ENCODE results near the gene RSPO3.

RSPO3 gene

DNA sequence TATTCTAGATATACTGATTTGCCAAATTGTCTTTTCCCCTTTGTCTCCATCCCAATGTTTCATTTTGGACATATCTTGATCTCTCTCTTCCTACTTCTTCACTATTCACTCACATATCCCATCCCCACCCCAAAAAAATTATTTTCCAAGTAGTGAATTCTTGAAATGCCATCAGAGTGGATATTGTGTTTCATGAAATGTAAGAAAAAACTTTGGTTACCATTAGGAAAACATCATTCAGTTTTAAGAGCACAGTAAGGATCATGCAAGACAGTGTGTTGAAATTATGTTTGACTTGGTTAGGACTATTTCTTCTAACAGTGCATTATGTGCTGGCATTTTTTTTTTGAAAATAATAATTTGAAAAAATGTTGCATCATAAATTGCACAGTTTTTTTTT is 5.7 kb downstream of the RSPO3 start:
- no peaks in the 10 kb centered on the region for H3K9me2 ChIP-seq (ENCODE audit: low read depth, low read length)
- no peaks in the 10 kb centered on the region for H3K79me2 ChIP-seq (ENCODE audit: insufficient read depth, low read length)
- H3K27ac ChIP-seq (ENCODE audit: low read depth, low read length, poor library complexity, severe bottlenecking): no peak overlapping the region
- H3K4me2 ChIP-seq (ENCODE audit: low read length): no peak overlapping the region
- no peaks in the 10 kb centered on the region for H3K9me3 ChIP-seq (ENCODE audit: low read length)
- no peaks in the 10 kb centered on the region for H3F3A ChIP-seq (ENCODE audit: insufficient read depth, low read length)
- H3K27me3 ChIP-seq (ENCODE audit: insufficient read depth, low read length): no peaks in the 10 kb centered on the region
- no peak overlapping the region for H3K4me3 ChIP-seq (ENCODE audit: low read depth, low read length, poor library complexity, severe bottlenecking)
- TF ChIP-seq, protein P1, sequence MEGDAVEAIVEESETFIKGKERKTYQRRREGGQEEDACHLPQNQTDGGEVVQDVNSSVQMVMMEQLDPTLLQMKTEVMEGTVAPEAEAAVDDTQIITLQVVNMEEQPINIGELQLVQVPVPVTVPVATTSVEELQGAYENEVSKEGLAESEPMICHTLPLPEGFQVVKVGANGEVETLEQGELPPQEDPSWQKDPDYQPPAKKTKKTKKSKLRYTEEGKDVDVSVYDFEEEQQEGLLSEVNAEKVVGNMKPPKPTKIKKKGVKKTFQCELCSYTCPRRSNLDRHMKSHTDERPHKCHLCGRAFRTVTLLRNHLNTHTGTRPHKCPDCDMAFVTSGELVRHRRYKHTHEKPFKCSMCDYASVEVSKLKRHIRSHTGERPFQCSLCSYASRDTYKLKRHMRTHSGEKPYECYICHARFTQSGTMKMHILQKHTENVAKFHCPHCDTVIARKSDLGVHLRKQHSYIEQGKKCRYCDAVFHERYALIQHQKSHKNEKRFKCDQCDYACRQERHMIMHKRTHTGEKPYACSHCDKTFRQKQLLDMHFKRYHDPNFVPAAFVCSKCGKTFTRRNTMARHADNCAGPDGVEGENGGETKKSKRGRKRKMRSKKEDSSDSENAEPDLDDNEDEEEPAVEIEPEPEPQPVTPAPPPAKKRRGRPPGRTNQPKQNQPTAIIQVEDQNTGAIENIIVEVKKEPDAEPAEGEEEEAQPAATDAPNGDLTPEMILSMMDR (IDR thresholded peaks at IDR 0.05; ENCODE audit: low read length): no peak
- no peak for TF ChIP-seq EZH2 (IDR thresholded peaks at IDR 0.05; ENCODE audit: borderline replicate concordance, low read length)
- H3K36me3 ChIP-seq (ENCODE audit: insufficient read depth, low read length): no peaks in the 10 kb centered on the region
- no peaks in the 10 kb centered on the region for H4K20me1 ChIP-seq (ENCODE audit: insufficient read depth, low read length)
- no peaks in the 10 kb centered on the region for H3K4me1 ChIP-seq (ENCODE audit: insufficient read depth, low read length, severe bottlenecking)
- H3K9ac ChIP-seq (ENCODE audit: low read length): no peak overlapping the region
- no peak overlapping the region for H2AFZ ChIP-seq (ENCODE audit: low read length)

DNA sequence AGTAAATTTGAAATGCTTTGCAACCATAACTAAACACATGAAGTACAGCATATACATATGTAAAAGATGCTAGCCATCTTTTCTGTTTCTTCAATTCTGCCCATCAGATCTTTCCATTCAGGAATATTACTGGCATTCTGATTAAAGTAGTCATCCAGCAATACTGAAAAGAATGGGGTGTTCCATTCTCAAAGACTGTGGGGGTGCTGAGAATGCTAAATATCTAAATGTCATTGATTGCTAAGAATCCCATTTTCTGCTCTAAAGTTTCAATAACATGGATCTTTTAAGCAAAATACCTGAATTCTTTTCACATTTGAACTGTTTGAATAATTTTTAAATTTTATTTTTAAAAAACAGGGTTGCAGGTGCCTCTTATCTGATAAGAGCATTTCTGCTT is 6.2 kb downstream of the RSPO3 start:
- Histone ChIP-seq H3K4me3 (ENCODE audit: low read depth, low read length, poor library complexity, severe bottlenecking) (no peak overlapping the region), H4K20me1 (ENCODE audit: insufficient read depth, low read length) (no peaks in the 10 kb centered on the region), H3K79me2 (ENCODE audit: insufficient read depth, low read length) (no peaks in the 10 kb centered on the region), H3K36me3 (ENCODE audit: insufficient read depth, low read length) (no peaks in the 10 kb centered on the region), H3K4me1 (ENCODE audit: insufficient read depth, low read length, severe bottlenecking) (no peaks in the 10 kb centered on the region), H2AFZ (ENCODE audit: low read length) (no peak overlapping the region), H3K9ac (ENCODE audit: low read length) (no peak overlapping the region), H3F3A (ENCODE audit: insufficient read depth, low read length) (no peaks in the 10 kb centered on the region), H3K4me2 (ENCODE audit: low read length) (no peak overlapping the region), H3K27ac (ENCODE audit: low read depth, low read length, poor library complexity, severe bottlenecking) (no peak overlapping the region), H3K9me2 (ENCODE audit: low read depth, low read length) (no peaks in the 10 kb centered on the region), H3K27me3 (ENCODE audit: insufficient read depth, low read length) (no peaks in the 10 kb centered on the region), H3K9me3 (ENCODE audit: low read length) (no peaks in the 10 kb centered on the region)
- TF ChIP-seq, protein P1 (IDR thresholded peaks at IDR 0.05; ENCODE audit: low read length): no peak
- no peak for TF ChIP-seq EZH2 (IDR thresholded peaks at IDR 0.05; ENCODE audit: borderline replicate concordance, low read length)

DNA sequence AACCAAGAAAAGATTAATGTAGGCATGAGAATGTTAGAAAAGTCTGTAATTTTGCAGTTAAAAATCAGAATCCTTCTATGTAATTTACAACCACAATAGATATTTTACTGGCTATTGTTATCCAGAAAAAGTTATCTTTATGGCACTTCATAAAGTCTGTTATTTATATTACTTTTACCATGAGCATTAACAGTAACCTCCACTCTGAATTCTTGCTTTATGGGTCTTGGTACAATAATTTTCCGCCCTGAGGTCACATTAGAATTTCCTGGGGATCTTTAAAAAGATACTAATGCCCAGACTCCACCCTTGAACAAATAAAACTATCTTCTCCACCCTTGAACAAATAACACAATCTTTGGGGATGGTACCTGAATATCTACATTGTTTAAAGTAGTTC is 9.6 kb downstream of the RSPO3 start:
- no peaks in the 10 kb centered on the region for H3K79me2 ChIP-seq (ENCODE audit: insufficient read depth, low read length)
- H3K9me3 ChIP-seq (ENCODE audit: low read length): no peaks in the 10 kb centered on the region
- no peak overlapping the region for H3K4me3 ChIP-seq (ENCODE audit: low read depth, low read length, poor library complexity, severe bottlenecking)
- H3K9me2 ChIP-seq (ENCODE audit: low read depth, low read length): no peaks in the 10 kb centered on the region
- no peaks in the 10 kb centered on the region for H3K27me3 ChIP-seq (ENCODE audit: insufficient read depth, low read length)
- H3K36me3 ChIP-seq (ENCODE audit: insufficient read depth, low read length): no peaks in the 10 kb centered on the region
- H3K9ac ChIP-seq (ENCODE audit: low read length): no peak overlapping the region
- no peaks in the 10 kb centered on the region for H3F3A ChIP-seq (ENCODE audit: insufficient read depth, low read length)
- no peak overlapping the region for H3K27ac ChIP-seq (ENCODE audit: low read depth, low read length, poor library complexity, severe bottlenecking)
- H4K20me1 ChIP-seq (ENCODE audit: insufficient read depth, low read length): no peaks in the 10 kb centered on the region
- H3K4me2 ChIP-seq (ENCODE audit: low read length): no peak overlapping the region
- TF ChIP-seq, protein P1 (IDR thresholded peaks at IDR 0.05; ENCODE audit: low read length): no peak
- no peak for TF ChIP-seq EZH2 (IDR thresholded peaks at IDR 0.05; ENCODE audit: borderline replicate concordance, low read length)
- no peak overlapping the region for H2AFZ ChIP-seq (ENCODE audit: low read length)
- H3K4me1 ChIP-seq (ENCODE audit: insufficient read depth, low read length, severe bottlenecking): no peaks in the 10 kb centered on the region
